Islet of Langerhans (tissue), 1 donor: ENCODE data around the gene OSBPL10.
"Not testable (repeated sequence)": the region's sequence is repeated elsewhere in the genome, so short reads cannot be mapped to it uniquely, and the experiment has no call there.

Source experiments
- FAIRE-seq: peaks from one replicate; lab custom pipeline; 2011; peaks lifted over from hg19 to GRCh38; lab: Jason Lieb, UNC

The OSBPL10 gene, protein sequence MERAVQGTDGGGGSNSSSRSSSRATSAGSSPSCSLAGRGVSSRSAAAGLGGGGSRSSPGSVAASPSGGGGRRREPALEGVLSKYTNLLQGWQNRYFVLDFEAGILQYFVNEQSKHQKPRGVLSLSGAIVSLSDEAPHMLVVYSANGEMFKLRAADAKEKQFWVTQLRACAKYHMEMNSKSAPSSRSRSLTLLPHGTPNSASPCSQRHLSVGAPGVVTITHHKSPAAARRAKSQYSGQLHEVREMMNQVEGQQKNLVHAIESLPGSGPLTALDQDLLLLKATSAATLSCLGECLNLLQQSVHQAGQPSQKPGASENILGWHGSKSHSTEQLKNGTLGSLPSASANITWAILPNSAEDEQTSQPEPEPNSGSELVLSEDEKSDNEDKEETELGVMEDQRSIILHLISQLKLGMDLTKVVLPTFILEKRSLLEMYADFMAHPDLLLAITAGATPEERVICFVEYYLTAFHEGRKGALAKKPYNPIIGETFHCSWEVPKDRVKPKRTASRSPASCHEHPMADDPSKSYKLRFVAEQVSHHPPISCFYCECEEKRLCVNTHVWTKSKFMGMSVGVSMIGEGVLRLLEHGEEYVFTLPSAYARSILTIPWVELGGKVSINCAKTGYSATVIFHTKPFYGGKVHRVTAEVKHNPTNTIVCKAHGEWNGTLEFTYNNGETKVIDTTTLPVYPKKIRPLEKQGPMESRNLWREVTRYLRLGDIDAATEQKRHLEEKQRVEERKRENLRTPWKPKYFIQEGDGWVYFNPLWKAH

DNA sequence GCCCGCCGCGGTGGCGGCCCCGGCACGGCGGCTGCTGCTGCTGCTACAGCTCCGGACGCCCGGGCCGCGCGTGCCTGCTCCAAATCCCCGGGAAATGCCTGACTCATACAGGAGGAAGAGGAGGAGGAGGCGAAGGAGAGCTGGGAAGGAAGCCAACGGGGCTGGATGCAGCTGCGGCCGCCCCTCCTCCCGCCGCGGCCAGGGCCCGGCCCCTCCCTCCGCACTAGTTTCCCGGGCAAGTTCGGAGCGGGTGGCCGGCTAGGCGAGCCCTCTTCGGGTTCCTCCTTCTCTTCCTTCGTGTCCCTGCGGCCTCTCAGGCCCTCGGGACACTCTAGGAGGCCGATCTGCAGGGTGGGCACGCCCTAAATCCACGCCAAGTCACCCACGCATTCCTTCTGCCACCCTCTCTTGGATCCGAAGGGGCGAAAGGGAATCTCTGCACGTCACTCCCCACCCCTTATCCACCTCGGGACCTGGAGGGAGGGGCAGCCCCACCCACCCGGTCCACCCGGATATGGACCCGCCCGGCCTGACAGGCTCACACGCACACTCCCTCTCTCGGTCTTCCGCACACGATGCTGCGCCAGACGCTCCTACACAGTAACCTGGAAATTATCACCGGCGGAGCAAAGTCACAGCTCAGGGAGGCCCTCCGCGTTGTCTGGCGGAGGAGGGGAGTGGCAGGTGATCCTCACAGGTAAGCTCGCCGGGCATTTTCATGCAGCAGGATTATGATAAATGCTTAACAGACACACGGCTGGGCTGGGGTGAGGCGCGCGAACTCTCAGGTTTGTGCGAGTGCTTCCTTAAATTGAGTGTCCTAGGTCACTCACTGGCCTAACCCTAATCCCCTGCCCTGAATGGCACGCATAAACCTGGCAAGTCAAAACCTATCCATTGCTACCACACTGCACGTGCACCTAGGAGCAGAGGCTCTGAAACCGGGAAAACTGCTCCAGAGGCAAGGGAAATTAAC lies at the start of gene OSBPL10, which contains the start of gene ZNF860:
Gene OSBPL10, minus strand, starts transcription at position 57 of the 976 bp plus-strand sequence. CDS start 83 bp downstream, outside the sequence.
Gene ZNF860, plus strand, starts transcription at position 545 of the 976 bp plus-strand sequence. CDS start 7,330 bp downstream, outside the sequence.
- FAIRE-seq: no peak

DNA sequence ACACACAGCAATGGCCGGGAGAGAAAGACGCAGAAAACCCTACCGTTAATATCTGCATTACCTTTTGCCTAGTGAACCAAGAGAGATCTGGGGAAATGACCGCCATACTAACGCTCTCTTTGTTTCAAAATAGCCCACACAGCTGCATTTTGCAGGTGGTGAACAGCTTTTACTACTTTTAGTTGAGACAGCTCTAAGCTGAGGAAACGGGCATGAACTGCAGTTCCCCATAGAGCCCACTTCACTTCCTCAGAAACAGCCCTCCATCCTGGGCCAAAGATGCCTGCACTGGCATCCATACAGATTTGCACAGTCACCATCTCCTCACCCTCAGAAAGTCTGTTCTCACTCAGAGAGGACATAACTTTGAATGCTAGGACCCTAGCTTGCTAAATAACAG lies 45.5 kb upstream of the OSBPL10 start:
- no peak for FAIRE-seq

DNA sequence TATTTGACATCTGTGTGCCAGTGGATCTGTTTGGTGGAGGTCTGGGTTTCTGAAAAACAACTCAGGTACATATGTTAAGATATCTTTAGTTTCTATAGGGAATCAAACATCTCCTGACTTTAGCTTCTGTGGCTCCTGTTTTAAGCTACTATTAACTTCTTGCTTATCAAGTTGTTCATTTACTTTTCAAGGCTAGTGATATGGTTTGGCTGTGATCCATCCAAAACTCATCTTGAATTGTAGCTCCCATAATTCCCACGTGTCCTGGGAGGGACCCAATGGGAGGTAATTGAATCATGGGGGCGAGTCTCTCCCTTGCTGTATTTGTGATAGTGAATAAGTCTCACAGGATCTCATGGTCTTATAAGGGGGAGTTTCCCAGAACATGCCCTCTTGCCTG lies 41.9 kb upstream of the OSBPL10 start:
- FAIRE-seq: no peak

DNA sequence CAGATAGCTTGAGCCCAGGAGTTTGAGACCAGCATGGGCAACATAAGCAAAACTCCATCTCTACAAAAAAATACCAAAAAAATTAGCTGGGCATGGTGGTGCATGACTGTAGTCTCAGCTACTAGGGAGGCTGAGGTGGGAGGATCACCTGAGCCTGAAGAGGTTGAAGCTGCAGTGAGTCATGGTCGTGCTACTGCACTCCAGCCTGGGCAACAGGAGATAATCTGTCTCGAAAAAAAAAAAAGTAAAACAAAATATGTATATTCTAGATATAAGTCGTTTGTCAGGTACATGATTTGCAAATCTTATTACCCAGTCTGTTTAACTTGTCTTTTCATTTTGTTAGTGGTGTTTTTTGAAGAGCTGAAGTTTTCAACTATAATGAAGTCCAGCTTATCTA lies 40.7 kb upstream of the OSBPL10 start:
- FAIRE-seq: no peak

DNA sequence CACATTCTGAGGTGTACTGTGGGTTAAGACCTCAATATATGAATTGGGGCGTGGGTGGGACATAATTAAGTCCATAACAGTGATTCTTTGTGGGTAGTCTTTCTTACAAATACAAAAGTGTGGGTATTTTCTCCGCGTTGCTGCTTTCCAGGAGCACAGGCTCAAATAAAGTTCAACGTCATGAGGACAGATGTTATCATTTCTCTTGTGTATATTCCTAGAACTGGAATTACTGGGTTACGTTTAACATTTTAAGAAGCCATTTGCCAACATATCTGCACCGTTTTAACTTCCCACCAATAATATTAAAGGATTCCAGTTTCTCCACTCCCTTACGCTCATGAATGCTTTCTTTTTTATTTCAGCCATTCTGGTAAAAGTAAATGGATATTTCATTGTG lies 40.1 kb upstream of the OSBPL10 start:
- no peak for FAIRE-seq

DNA sequence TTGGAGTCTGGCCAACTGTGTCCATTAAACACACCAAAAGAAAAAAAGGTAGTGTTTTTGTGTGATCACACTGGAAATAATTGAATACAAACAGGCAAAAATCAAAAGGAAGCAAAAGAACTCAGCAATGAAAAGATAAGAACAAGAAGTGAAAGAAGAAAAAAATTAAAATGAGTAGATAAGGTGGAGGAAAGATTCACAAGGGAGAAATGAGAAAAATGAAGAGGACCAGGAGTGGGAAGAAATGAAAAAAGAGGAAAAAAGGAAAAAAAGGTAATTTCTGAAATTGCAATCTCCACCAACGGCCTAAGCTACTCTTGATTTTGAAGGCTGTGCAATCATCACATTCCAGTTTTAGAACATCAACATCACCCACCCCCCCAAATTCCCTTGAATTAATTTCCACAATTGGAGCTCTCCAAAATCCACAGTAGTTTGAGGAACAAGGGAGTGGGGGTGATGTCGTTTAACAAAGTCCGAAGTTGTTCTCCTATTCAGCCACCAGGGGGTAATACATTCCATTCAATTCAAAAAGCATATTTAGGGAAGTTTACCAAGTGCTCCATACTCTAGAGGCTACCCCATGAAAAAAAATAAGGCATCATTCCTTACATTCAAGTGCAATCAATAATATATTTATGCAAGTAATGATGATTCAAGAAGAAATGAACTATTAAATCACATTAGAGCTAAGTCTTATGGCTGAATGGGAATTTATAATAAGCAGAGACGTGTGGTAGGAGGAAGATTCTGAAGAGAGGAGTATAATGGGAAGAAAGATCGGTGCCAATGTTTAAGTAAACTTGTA lies 37.9 kb upstream of the OSBPL10 start:
- FAIRE-seq: peak; percentile 95

DNA sequence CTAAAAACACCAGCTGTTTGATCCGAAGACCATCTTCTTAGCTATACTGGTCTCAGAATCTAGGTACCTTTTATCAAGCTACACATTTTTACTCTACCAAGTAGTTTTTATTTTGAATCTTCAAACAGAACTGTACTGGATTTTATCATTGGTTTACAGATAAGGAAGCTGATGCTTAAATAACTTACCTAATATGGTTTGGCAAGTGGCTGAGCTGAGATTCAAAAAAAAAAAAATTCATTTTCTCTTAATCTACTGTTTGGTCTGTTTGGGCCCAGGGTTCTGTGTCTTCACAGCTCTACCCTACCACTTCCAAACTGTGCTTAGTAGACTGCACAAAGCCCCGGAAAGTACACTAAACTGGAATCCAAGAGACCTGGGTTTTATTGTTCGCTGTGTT lies 36.2 kb upstream of the OSBPL10 start:
- no peak for FAIRE-seq

DNA sequence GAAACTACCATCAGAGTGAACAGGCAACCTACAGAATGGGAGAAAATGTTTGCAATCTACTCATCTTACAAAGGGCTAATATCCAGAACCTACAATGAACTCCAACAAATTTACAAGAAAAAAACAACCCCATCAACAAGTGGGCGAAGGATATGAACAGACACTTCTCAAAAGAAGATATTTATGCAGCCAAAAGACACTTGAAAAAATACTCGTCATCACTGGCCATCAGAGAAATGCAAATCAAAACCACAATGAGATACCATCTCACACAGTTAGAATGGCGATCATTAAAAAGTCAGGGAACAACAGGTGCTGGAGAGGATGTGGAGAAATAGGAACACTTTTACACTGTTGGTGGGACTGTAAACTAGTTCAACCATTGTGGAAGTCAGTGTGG lies 34.6 kb upstream of the OSBPL10 start:
- FAIRE-seq: not testable (repeated sequence)

DNA sequence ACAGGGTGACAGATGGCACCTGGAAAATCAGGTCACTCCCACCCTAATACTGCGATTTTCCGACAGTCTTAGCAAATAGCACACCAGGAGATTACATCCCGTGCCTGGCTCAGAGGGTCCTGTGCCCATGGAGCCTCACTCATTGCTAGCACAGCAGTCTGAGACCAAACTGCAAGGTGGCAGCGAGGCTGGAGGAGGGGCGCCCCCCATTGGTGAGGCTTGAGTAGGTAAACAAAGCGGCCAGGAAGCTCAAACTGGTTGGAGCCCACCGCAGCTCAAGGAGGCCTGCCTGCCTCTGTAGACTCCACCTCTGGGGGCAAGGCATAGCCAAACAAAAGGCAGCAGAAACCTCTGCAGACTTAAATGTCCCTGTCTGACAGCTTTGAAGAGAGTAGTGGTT lies 29.6 kb upstream of the OSBPL10 start:
- not testable (repeated sequence) for FAIRE-seq

DNA sequence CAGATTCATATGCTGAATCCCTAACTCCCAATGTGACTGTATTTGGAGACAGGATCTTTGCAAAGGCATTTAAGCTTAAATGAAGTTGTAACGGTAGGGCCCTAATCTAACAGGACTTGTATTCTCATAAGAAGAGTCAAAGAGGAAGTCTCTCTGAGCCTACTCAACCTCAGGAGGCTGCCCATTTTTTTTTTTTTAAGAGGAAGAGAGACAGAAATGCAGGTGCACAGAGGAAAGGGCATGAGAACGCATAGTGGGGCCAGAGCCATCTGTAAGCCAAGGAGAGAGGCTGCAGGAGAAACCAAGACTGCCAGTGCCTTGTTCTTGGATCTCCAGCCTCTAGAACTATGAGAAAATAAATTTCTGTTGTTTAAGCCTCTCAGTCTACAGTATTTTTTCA lies 28.9 kb upstream of the OSBPL10 start:
- FAIRE-seq: no peak

DNA sequence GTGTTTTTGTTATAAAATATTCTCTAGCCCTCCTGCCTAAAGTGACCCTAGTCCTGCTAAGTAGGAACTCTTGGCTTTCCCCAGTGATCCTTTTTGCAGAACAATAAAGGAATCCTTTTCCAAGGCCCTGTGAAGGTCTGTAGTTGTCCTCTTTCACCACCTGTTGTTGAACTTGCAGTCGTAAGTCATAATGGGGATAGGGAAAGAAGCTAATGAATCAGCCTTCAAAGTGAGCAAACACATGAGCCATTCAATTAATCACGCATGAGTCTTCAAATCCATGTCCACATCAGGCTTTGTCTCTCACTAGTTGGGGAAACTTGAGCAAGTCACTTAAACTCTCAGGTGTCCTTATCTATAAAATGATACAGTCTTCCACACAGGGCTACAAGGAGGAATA lies 28.0 kb upstream of the OSBPL10 start:
- peak; percentile 51 for FAIRE-seq

DNA sequence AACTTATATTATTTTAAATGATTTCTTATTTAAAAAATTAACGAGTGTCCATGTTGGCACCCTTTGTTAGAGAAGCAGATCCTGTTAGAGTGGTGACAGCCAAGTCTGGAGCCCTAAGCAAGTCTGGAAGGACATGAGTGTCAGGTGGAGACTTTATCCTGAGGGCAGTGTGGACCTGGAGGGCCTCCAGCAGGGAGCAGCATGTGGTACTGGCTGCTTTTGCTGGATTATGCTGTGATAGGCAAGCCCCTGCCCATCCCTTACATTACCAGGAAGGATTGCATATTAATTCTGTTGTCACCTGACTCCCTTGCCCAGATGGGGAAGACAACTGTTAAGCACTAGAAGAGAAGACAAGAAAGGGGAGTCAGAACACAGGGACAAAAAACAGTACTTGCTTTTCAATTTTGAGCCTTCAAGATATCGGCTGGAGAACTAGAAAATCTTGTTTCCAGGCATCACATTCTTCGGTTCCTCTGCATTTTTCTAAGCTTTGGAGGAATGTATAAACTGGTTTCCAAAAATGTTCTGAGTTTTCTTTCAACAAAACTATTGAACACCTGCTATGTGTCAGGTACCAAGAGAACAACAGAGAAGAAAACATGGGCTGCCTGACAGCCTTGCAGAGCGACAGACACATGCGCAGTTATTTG lies 23.2 kb upstream of the OSBPL10 start:
- FAIRE-seq: no peak

DNA sequence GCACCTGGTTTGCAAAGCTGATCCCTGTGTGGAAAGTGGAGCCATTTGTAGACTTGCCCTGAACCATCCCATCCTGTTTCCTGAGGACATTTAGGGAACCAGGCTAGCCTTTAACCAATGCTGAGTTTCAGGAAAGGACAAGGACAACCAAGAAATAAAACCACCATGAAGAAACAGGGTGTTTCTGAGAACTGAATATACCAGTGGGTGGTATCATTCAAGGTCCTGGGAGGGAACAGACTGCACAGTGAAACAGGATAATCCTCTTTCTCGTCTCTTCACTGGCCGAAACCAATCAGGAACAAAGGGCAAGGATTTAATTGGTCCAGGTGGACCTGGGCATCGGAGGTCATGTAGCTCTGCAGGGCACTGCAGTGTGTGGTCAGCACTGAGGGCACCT lies 22.3 kb upstream of the OSBPL10 start:
- FAIRE-seq: no peak

DNA sequence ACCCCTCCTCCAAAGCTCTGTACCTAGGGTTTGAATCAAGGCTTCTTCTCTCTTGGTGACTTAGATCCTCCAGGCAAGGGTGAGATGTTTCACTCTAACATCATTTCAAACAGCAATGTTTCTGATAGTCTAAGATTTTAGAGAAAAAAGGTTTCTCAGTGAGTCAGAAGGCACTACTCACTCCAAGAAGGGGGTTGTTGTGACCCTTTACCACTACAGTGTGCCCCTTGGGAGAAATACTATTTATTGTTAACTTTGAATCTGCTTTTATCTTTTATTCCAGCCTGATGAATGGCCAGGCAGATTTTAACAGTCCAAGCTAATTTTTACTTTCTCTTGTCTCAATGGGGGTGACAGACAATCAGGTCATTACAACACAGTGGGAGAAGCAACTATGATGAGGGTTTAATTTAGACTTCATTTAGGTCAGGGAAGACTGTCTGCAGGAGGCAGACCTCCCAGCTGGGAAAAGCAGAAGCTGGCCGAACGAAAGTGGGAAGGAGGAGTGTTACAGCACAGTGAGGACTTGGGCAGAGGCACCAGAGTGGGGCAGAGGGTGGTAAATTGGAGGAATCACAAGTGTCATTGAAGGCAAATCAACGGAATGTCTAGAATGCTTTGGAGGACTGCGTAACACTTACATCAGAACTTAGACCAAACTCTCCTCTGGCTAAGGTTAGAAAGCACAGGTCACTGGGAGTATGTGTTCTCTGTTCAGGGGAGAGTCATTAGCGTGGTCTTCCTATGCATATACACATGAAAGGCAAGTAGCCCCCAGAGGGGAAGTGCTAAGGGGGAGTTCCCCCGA lies 21.7 kb upstream of the OSBPL10 start:
- FAIRE-seq: no peak

DNA sequence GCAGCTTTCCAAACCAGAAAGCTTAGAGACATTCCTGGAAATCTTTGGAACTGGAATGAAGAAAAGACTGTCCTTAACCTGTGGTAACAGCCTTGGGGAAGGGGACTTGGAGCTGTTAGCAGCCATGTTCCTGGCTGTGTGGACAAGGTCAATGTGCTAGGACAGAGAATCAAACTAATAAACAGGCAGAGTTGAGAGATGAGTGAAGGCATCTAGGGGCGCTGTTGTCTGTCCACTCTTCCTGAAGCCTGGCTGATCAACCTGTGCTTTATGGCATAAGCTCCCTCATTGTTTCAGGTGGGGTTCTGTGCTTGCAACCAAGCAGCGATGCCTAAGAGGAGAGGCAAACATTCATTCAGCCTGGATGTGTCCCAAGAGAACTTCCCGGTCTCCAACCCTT lies 19.8 kb upstream of the OSBPL10 start:
- no peak for FAIRE-seq

DNA sequence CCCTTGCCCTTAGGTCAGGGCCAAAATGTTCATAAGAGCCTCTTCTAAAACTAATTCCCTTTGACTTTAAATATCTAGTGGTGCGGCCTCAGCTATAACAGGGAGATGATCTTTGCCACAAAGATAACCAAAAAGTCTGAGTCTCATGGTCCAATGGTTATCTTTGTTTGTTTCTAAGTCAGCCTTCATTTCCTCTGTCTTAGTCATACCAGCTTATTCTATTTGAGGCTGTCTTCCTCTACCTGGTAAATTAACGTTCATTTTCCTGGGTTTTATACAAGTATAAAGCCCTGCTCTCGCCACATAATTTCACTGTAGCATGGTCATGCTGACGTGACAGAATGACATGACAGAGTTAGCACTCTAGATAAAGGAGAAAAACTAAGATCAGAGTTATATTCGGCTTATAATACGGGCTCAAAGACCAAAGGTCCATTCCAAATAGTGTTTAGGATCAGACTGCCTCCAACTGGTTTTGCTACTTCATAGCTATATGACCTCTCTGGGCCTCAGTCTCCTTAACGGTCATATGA lies 18.9 kb upstream of the OSBPL10 start:
- no peak for FAIRE-seq

DNA sequence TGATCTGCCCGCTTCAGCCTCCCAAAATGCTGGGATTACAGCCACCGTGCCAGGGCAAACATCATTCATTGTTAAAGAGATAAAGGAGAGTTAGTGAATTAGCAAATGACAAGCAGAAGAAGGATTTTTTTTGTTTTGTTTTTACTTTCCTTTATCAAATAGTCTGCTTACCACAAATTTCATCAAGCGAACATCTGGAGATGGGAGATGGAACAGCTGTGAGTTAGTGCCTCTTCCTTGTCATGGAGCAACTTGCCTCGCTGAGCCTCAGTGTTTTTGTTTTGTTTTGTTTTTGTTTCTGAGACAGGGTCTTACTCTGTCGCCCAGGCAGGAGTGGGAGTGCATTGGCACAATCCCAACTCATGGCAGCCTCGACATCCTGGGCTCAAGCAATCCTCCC lies 16.4 kb upstream of the OSBPL10 start:
- no peak for FAIRE-seq

DNA sequence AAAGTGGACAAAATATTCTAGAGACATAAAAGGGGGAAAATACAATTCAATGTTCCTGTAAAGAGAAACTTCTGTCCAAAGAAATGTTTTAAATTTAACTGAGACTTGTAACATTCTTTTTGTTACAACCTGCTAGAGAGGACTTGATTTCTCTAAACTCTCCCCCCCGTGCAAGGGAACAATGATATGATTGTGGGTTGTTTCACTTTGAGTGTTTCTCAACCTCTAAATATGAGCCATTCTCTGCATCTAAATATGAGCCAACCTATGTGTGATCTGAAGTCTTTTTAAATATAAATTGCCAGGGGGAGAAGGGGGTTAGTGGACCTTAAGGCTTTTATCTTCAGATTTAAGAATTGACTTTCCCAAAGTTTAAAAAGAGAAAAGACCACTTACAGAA lies 15.1 kb upstream of the OSBPL10 start:
- no peak for FAIRE-seq

DNA sequence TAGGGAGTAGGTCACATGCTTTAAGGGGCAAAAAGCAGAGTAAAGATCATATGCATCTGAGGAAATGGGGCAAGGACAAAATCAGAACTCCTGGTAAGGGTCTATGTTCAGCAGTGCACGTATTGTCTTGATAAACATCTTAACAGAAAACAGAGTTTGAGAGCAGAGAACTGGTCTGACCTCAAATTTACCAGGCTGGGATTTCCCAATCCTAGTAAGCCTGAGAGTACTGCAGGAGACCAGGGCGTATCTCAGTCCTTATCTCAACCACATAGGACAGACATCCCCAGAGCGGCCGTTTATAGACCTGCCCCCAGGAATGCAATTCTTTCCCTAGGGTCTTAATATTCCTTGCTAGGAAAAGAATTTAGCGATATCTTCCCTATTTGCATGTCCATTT lies 14.0 kb upstream of the OSBPL10 start:
- not testable (repeated sequence) for FAIRE-seq

DNA sequence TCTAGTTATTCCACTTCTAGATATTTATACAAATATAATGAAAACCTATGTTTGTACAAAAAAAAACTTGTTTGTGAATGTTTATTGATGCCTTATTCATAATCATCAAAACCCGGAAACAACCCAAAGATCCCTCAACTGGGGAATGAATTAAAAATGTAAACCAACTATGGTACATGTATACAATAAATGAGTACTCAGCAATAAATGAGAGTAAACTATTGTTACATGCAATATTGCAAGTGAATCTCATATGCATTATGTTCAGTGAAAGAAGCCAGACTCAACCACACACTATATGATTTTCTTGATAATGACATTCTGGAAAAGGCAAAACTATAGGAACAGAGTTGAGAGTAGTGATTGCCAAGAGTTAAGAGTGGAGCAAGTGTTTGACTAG lies 12.8 kb upstream of the OSBPL10 start:
- FAIRE-seq: no peak
